Measurements from ENCODE around the gene DZIP3. TPM values are rescaled to one million over a fixed set of nuclear protein-coding genes. Genes with fewer than 3 reads are reported as not detected.

The DZIP3 gene
- total and polyA plus RNA-seq, 10 of the 15 experiments (the other 5 are each of a cell fraction or from before 2014, with no cell fraction given): 4.3 to 15.6 (median 9.2) TPM

GRCh38 chr3:108728934-108729333 lies 139.4 kb downstream of the DZIP3 start:
- Histone ChIP-seq H2AFZ (ENCODE audit: control insufficient read depth, low read depth, low read length) (no peak overlapping the region), H3K9me3 (replicated peaks; ENCODE audit: control insufficient read depth, insufficient read depth, low read length) (no peaks in the 10 kb centered on the region), H3K4me2 (ENCODE audit: control insufficient read depth, insufficient read depth) (no peak overlapping the region), H3K27me3 (replicated peaks in 1 of 2; ENCODE audit: control insufficient read depth in 2 of 2, insufficient read depth in 2 of 2, low read length in 1 of 2) (peaks cover 0 to 2% of the 10 kb centered on the region in 2 experiments; a peak in 1 of 4 replicates), H4K20me1 (ENCODE audit: control insufficient read depth, insufficient read depth) (no peaks in the 10 kb centered on the region), H3K27ac (ENCODE audit: control insufficient read depth, insufficient read depth) (no peak overlapping the region), H3K4me3 (no peak overlapping the region), H3K9ac (ENCODE audit: control insufficient read depth, insufficient read depth, low read length) (no peak overlapping the region), H3K4me1 (ENCODE audit: control insufficient read depth, insufficient read depth, low read length) (no peaks in the 10 kb centered on the region), H3K36me3 (ENCODE audit: control insufficient read depth in 2 of 2, insufficient read depth in 2 of 2, low read length in 1 of 2) (no peaks in the 10 kb centered on the region), H3K79me2 (ENCODE audit: control insufficient read depth, insufficient read depth, low read length) (no peaks in the 10 kb centered on the region)
- in situ Hi-C loops (cut with MboI) (no loop called here), intact Hi-C loops (cut with micrococcal nuclease; ENCODE audit: unreplicated experiment) (no loop called here)
- FAIRE-seq: no peak
- ChIA-PET SMC1A (ENCODE audit: uncharacterized antibody, unreplicated experiment) (no interaction called here), RAD21 (ENCODE audit: unreplicated experiment) (no interaction called here), POLR2A (no interaction called here), CTCF (no interaction called here)
- WGBS (ENCODE audit: insufficient coverage, insufficient replicate concordance, low lambda C conversion rate, missing lambda C conversion rate): 0% methylated on average over 1 of the region's 1 CpG
- ATAC-seq: no peak
- no peak for DNase-seq (ENCODE audit: low read depth, low spot score)
- TF ChIP-seq ZSCAN29 (IDR thresholded peaks at IDR 0.05) (no peak), JUND (IDR thresholded peaks at IDR 0.05; ENCODE audit: low read depth, low read length) (no peak), MXI1 (IDR thresholded peaks at IDR 0.05; ENCODE audit: low read depth, low read length) (no peak), BRCA1 (IDR thresholded peaks at IDR 0.05; ENCODE audit: low read depth, low read length) (no peak)
- no TSS peak for BruUV-seq (replicated peaks)

GRCh38 chr3:108736821-108737220 lies 147.3 kb downstream of the DZIP3 start:
- H3K27ac ChIP-seq (ENCODE audit: control insufficient read depth, insufficient read depth): no peak overlapping the region
- no TSS peak for BruUV-seq (replicated peaks)
- POLR2A ChIA-PET: no interaction called here
- H2AFZ ChIP-seq (ENCODE audit: control insufficient read depth, low read depth, low read length): no peak overlapping the region
- H3K4me2 ChIP-seq (ENCODE audit: control insufficient read depth, insufficient read depth): no peak overlapping the region
- in situ Hi-C loops (cut with MboI) (no loop called here), intact Hi-C loops (cut with micrococcal nuclease; ENCODE audit: unreplicated experiment) (no loop called here)
- ATAC-seq (no peak), DNase-seq (ENCODE audit: low read depth, low spot score) (no peak), FAIRE-seq (no peak)
- no peaks in the 10 kb centered on the region for H3K4me1 ChIP-seq (ENCODE audit: control insufficient read depth, insufficient read depth, low read length)
- H3K36me3 ChIP-seq (ENCODE audit: control insufficient read depth in 2 of 2, insufficient read depth in 2 of 2, low read length in 1 of 2): no peaks in the 10 kb centered on the region
- SMC1A ChIA-PET (ENCODE audit: uncharacterized antibody, unreplicated experiment): no interaction called here
- H3K79me2 ChIP-seq (ENCODE audit: control insufficient read depth, insufficient read depth, low read length): no peaks in the 10 kb centered on the region
- WGBS (ENCODE audit: insufficient coverage, insufficient replicate concordance, low lambda C conversion rate, missing lambda C conversion rate): 47% methylated on average over 6 of the region's 6 CpGs
- no peaks in the 10 kb centered on the region for H4K20me1 ChIP-seq (ENCODE audit: control insufficient read depth, insufficient read depth)
- TF ChIP-seq TARDBP (IDR thresholded peaks at IDR 0.05; ENCODE audit: borderline replicate concordance): no peak
- no peak for TF ChIP-seq NFXL1 (IDR thresholded peaks at IDR 0.05; ENCODE audit: borderline replicate concordance)
- no peak for TF ChIP-seq NFIC (IDR thresholded peaks at IDR 0.05; ENCODE audit: low read depth, low read length)
- no peak for TF ChIP-seq BRCA1 (IDR thresholded peaks at IDR 0.05; ENCODE audit: low read depth, low read length)
- TF ChIP-seq NFYB (IDR thresholded peaks at IDR 0.05; ENCODE audit: insufficient read depth, low read depth, low read length): no peak
- no peak for TF ChIP-seq E4F1 (IDR thresholded peaks at IDR 0.05; ENCODE audit: borderline replicate concordance, partially characterized antibody)
- no peak for TF ChIP-seq ZBTB33 (IDR thresholded peaks at IDR 0.05)
- no peak for TF ChIP-seq MEF2A (IDR thresholded peaks at IDR 0.05; ENCODE audit: insufficient read depth, low read depth, low read length)
- no peak for TF ChIP-seq DPF2 (IDR thresholded peaks at IDR 0.05)
- no peak for TF ChIP-seq PAX8 (IDR thresholded peaks at IDR 0.05)
- CTCF ChIA-PET: no interaction called here
- no peak overlapping the region for H3K9ac ChIP-seq (ENCODE audit: control insufficient read depth, insufficient read depth, low read length)
- peaks cover 0 to 2% of the 10 kb centered on the region in 2 experiments; a peak in 1 of 4 replicates for H3K27me3 ChIP-seq (replicated peaks in 1 of 2; ENCODE audit: control insufficient read depth in 2 of 2, insufficient read depth in 2 of 2, low read length in 1 of 2)
- no peaks in the 10 kb centered on the region for H3K9me3 ChIP-seq (replicated peaks; ENCODE audit: control insufficient read depth, insufficient read depth, low read length)
- RAD21 ChIA-PET (ENCODE audit: unreplicated experiment): no interaction called here
- H3K4me3 ChIP-seq: no peak overlapping the region
